ENCODE measurements around the gene ARHGEF16.

Gene ARHGEF16

DNA sequence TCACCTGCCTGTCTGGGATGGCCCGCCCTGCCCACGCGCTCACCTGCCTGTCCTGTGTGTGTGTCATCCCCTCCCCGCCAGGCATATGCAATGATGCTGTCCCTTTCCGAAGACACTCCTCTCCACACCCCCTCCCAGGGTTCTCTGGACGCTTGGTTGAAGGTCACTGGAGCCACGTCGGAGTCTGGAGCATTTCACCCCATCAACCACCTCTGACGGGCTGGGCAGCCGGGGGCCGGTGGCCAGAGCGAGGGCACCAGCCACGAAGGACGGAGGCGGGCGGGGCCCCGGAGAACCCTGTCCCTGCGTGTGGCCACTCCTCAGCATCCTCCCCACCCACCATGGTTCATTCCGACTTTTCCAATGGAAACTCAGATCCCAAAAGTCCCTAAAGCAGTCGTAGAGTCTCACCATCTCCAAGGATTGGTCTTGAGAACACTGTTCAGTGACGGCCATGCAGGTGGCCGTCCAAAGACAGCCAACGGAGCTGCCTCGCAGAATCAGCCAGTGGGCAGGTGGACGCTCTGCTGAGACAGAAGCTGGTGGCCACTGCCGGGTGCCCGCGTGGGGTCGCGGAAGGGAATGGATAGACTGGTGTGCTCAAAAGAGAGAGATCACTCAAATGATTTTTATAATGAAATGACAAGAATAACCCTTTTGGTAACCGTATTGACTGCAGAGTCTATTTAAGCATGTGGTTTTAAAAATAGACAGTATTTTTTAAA, 20.7 kb upstream of the ARHGEF16 start:
- DNase-seq: no peak
- in situ Hi-C loops (cut with HindIII; ENCODE audit: low pct_ligation_motif_present, low pct_unique_long_range_greater_than_20kb, low sequenced_read_pairs): no loop called here

DNA sequence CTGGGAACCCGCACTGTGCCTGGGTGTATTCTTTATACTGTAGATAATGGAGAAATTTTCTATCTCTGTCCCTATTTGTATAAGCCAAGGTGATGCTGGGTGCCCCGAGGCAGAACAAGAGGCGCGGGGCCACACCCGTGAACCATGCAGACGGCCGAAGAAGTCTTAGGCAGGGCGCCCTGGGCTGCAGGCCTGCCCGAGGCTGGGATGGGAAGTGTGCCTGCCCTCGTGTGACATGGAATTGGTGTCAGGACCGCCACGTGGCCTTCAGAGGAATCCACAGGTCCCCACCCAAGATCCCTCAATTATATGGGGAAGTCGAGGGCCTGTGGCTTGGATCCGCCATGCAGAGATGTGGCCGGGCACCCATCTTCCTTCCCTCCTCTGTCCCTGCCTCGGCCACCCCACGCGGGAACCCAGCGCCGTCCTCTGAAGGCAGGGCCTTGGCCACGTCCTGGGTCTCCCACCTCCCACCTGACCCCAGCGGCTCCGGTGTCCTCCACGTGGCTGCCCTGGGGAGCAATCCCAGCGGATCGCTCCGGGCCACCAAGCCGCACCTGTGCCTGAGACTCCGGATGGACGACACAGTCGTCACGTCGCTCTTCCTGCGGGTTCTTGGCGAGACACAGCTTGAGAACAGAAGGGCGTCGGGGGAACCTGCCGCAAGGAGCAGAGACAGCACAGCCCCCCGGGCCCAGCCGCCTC, 19.9 kb upstream of the ARHGEF16 start:
- in situ Hi-C loops (cut with HindIII; ENCODE audit: low pct_ligation_motif_present, low pct_unique_long_range_greater_than_20kb, low sequenced_read_pairs): no loop called here
- no peak for DNase-seq

DNA sequence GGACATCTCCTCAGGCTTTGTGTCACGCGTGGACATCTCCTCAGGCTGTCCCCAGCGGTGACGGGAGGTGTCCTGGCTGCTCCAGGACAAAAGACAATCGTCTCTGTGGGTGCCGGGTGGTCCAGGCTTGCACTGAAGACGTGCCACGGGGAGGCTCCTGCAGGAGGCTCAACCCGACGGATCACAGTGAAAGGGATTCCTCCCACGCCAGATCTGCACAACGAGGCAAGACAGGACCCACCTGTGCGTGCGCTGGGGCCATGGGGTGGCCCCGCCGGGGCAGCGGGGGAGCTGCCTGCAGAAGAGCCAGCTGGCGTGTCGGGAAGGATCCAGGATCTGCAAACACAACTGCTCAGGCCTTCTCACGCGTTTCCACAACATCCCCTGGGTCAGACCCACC, 18.8 kb upstream of the ARHGEF16 start:
- in situ Hi-C loops (cut with HindIII; ENCODE audit: low pct_ligation_motif_present, low pct_unique_long_range_greater_than_20kb, low sequenced_read_pairs): no loop called here

DNA sequence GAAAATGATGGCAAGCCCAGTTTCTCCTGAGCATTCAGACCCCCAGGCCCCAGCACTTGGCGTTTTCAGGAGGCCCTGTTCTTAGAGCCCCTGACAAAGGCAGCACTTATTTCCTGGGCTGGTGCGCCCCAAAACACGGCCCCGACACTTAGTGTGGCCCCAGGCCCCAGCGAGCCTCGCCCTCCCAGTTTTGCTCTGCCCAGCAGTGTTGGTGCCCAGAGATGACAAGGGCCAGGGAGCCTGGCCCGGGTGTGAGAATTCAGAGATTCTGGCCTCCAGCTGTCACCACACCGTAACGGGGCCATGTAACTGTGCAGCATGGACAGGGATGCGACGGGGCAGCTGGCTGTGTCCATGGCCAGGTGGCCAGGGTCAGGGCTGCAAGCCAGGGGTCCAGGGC, 18.0 kb upstream of the ARHGEF16 start:
- in situ Hi-C loops (cut with HindIII; ENCODE audit: low pct_ligation_motif_present, low pct_unique_long_range_greater_than_20kb, low sequenced_read_pairs): no loop called here
- no peak for DNase-seq

More for the DNA sequence above, 18.8 kb upstream of the ARHGEF16 start:
- no peak for DNase-seq

DNA sequence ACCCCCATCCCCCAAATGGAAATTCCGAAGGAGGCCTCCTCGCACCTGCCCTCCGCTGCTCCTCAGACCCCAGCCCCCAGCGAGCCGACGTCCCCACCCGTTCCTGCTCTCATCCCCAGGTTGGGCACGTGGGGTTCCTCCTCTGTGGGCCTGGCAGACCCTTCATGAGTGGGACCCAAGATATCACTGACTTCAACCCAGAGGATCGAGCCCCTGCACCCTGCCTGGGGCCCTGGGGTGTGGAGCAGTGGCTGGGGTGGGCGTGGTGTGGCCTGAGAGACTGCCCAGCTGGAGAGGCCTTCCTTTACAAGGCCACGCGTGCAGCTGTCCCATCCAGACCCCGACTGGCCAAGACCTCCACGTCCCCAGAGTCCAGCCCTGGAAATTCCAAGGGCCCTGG, 17.6 kb upstream of the ARHGEF16 start:
- DNase-seq: no peak
- in situ Hi-C loops (cut with HindIII; ENCODE audit: low pct_ligation_motif_present, low pct_unique_long_range_greater_than_20kb, low sequenced_read_pairs): no loop called here

DNA sequence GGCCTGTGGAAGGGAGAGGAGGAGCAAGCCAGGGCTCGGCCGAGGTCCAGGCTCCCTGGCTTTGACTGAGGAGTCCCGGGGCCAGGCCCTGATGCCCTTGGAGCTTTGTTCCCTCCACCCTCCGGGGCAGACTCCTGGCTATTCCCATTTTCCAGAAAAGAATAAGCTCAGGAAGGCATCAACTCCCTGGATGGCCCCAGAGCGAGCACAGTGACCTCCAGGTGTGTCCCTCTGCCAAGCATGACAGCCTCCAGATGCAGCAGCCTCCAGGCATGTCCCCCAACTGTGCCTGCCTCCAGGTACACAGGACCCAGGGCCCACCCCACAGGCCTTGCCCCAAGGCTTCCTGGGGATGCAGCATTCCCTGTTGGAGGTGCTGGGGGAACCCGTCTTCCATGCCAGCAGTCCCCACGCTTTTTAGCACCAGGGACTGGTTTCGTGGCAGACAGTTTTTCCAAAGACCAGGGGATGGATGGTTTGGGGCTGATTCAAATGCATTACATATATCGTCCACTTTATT, 15.7 kb upstream of the ARHGEF16 start:
- in situ Hi-C loops (cut with HindIII; ENCODE audit: low pct_ligation_motif_present, low pct_unique_long_range_greater_than_20kb, low sequenced_read_pairs): no loop called here
- DNase-seq: no peak

DNA sequence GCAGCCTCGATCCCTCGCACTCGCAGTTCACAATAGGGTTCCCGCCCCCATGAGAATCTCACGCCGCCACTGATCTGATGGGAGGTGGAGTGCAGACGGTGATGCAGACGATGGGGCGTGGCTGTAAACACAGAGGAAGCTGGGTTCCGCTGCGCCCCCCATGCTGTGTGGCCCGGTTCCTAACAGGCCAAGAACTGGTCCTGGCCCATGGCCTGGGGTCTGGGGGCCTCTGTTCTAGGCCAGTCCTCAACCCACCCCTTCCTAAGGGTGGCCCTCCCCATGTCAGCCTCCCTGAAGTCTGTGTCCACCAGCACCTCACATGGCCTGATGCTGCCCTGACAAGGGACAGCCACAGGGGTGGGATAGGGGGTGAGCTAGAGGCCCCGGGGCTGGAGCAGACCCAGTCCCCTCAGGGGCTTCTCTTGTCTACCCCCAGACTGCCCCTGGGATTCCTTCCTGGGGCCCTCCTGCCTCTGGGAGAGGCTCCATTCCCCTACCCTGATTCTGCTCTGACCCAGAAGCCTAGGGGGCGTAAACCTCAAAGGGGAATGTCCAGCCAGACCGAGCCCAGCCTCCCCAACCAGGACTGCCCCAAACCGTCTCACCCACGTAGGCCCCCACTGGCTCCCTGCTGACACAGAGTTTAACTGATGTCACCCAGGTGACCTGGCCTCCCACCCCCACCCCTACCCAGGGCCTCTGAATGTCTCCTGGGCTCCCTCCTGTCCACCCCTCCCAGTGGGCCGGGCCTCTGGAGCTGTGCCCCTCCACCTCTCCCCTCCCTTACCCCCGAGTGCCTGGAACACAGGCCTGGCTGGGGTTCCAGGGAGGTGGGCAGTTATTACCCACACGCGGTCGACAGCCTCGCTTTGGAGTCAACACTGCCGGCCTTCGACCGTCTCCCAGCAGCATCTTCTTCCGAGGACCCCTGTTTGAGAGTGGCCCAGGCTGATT, 14.8 kb upstream of the ARHGEF16 start:
- in situ Hi-C loops (cut with HindIII; ENCODE audit: low pct_ligation_motif_present, low pct_unique_long_range_greater_than_20kb, low sequenced_read_pairs): no loop called here
- DNase-seq: no peak

DNA sequence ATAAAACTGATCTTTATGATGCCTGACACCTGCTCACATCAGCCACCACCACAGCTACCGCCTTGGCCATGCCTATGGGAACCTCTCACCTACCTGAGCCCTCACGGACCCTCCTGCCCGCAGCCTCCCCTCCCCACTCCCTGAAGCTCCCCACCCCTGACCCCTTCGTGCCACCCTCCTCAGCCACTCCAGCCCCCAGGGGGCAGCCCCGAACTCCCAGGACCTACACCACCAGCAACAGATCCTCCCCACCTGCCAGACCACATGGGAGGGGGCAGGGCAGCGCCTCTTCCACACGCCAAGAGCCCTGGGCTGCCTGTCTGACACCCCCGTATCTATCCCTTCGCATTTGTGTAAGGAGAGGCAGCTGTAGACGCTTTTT, 14.2 kb upstream of the ARHGEF16 start:
- in situ Hi-C loops (cut with HindIII; ENCODE audit: low pct_ligation_motif_present, low pct_unique_long_range_greater_than_20kb, low sequenced_read_pairs): no loop called here
- DNase-seq: no peak

DNA sequence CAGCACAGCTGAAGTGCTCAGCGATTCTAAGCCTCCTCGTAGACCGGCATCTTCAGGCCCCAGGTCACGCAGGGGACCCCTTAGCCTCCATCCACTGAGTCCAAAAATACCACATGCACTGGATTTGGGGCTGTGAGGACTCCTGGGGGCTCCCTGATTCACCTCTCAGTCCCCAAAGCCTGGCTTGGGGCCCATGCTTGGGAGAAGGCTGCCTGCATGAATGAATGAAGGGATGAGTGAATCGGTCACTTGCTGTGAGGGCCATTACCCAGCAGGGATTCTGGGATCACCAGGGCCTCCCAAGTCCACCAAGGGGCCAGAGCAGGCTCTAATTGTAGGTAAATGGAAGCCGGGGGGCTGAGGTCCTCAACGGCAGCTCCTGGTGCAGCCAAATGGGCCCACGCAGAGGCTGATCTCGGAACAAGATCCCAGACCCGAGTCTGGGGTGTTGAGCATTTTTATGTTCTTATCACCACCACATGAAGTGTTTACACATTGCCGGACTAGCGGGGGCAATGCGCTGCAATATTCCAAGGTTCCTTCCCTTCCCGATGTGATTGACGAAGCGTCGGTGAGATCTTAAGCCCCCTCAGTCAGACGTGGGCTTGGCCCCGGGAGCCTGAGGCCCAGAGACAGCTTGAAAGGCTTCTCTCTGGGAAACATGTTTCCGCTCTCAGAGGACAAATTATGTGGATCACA, 13.6 kb upstream of the ARHGEF16 start:
- no peak for DNase-seq
- in situ Hi-C loops (cut with HindIII; ENCODE audit: low pct_ligation_motif_present, low pct_unique_long_range_greater_than_20kb, low sequenced_read_pairs): no loop called here

DNA sequence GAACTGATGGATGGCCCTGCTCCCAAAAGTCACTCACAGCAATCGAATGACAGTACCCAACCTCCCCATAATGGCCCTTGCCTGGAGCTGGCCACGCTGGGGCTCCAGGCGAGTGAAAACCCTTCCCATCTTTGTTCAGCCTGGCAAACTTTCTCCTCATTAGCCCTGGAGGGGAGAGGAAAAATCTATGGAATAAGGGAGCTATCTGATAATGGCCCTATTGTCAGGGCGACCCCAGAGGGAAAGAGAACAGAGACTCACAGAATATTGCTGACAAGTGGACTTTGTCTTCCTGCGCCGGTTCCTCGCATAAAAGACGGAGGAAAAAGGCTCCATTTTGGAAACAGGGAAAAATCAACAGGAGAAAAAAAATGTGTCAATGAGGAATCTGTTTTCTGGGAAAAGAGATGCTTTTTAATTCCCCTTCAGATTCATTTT, 13.0 kb upstream of the ARHGEF16 start:
- in situ Hi-C loops (cut with HindIII; ENCODE audit: low pct_ligation_motif_present, low pct_unique_long_range_greater_than_20kb, low sequenced_read_pairs): no loop called here
- no peak for DNase-seq

DNA sequence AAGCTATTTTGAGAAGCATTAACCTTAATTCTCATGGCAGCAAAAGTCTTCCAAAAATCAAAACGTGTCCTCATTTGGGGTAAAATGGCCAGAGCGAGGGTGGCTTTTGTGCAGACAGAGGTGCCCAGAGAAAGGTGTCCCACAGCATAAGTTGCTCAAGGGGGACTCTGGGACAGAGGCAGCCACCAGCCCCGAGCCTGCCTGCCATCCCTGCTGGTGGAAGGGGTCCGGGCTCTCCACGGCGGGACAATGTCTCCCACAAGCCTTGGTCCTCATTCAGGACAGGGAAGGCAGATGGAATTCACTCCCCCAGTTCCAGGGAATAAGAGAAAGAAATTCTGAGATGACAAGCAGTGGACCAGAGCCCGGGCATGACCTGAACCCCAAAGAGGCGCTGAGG, 12.6 kb upstream of the ARHGEF16 start:
- in situ Hi-C loops (cut with HindIII; ENCODE audit: low pct_ligation_motif_present, low pct_unique_long_range_greater_than_20kb, low sequenced_read_pairs): no loop called here
- no peak for DNase-seq

DNA sequence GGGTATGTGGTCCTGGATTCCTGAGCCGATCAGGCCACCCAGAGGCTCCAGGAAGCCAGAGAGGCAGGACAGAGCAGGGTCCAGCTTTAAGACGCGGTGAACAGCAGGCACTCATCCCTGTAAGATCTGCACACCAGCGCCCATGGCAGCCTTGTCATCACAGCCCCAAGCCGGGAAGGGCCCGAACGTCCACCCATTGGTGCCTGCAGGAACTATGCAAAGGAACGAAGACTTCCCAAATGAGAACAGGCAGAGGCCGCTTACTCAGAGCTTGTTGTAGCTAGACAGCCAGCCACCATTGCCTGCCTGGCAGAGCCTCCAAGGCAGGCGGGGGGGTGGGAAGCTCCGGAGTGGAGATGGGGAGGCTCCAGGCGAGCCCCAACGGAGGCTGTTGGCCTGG, 12.1 kb upstream of the ARHGEF16 start:
- in situ Hi-C loops (cut with HindIII; ENCODE audit: low pct_ligation_motif_present, low pct_unique_long_range_greater_than_20kb, low sequenced_read_pairs): no loop called here
- no peak for DNase-seq

DNA sequence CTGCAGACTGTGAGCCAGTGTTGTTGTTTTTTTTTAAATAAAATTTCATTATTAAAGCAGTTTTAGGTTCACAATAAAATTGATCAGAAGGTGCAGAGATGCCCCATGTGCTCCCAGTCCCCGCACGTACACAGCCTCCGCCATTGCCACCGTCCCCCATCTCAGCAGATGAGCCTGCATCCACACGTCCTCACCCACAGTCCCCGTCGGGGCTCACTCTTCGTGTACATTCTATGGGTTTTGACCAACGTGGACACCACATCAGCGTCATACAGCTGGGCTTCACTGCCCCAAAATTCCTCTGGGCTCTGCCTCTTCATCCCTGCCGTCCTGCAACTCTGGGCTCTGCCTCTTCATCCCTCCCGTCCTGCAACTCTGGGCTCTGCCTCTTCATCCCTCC, 11.6 kb upstream of the ARHGEF16 start:
- DNase-seq: no peak
- in situ Hi-C loops (cut with HindIII; ENCODE audit: low pct_ligation_motif_present, low pct_unique_long_range_greater_than_20kb, low sequenced_read_pairs): no loop called here

DNA sequence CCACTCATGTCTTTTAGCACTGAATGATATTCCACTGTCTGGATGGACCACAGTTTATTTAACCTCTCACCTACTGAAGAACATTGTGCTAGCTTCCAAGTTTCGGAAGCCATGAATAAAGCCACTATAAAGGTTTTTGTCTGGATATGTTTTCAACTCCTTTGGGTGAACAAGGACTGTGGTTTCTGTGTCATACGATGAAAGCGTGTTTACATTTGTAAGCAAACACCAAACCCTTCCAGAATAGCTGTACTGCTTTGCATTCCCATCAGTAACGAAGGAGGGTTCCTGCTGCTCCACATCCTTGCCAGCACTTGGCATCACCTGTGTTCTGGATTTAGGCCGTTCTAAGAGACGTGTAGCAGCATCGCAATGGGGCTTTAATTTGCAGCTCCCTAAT, 10.7 kb upstream of the ARHGEF16 start:
- in situ Hi-C loops (cut with HindIII; ENCODE audit: low pct_ligation_motif_present, low pct_unique_long_range_greater_than_20kb, low sequenced_read_pairs): no loop called here
- DNase-seq: no peak

DNA sequence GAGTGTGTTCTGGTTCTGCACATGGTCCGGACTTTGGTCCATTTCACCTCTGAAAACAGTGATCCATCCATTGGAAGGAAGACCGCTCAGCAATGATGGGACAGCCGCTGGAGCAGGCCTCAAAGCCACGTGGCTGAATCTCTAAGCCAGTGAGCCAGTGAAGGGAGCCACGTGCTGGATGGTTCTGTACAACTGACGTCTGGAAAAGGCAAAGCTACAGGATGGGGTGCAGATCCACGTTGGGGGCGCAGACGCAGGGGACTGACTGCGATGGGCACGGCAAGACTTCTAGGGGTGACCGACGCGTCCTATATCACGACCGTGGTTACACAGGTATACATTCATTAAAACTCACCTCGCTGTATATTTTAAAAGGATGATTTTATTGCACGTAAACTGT, 10.2 kb upstream of the ARHGEF16 start:
- in situ Hi-C loops (cut with HindIII; ENCODE audit: low pct_ligation_motif_present, low pct_unique_long_range_greater_than_20kb, low sequenced_read_pairs): no loop called here
- no peak for DNase-seq

DNA sequence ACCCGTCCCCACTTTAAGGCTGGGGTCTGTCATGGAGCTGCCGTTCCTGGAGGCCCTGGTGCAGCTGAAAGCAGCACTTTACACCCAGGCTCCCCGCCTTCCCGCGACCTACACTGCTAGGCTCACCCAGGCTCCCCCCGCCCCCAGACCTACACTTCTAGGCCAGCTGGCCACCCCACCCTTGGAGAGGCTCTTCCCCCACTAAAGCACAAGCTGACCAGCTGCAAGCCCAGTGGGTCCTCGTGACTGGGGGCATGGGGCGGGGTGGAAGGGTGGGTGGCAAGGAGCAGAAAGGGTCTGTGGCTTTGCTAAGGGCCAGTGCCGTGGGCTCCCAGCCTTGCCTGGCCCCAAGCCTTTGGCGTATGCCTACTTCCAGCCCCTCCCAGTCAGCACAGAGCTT, 9.7 kb upstream of the ARHGEF16 start:
- DNase-seq: no peak
- in situ Hi-C loops (cut with HindIII; ENCODE audit: low pct_ligation_motif_present, low pct_unique_long_range_greater_than_20kb, low sequenced_read_pairs): no loop called here

DNA sequence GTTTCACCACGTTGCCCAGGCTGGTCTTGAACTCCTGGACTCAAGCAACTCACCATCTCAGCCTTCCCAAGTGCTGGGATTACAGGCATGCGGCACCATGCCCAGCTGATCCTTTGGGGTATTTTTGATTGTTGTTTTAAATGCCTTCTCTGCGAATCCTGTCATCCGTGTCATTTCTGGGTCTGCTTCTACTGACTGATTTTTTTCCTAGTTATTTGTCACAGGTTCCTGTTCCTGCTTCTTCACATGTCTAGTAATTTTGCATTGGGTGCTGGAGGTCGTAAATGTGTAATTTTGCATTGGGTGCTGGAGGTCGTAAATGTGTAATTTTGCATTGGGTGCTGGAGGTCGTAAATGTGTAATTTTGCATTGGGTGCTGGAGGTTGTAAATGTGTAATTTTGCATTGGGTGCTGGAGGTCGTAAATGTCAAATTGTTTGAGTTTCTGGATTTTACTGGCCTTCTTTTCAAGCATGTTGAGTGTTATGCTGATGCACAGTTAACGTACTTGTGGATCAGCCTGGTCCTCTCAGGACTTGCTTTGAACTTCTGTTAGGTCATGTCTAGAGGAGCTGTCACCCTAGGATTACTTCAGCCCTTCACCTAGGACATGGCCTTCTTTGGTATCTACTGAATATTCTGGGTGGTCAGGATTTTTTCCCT, 4.1 kb upstream of the ARHGEF16 start:
- DNase-seq: no peak
- in situ Hi-C loops (cut with HindIII; ENCODE audit: low pct_ligation_motif_present, low pct_unique_long_range_greater_than_20kb, low sequenced_read_pairs): no loop called here

DNA sequence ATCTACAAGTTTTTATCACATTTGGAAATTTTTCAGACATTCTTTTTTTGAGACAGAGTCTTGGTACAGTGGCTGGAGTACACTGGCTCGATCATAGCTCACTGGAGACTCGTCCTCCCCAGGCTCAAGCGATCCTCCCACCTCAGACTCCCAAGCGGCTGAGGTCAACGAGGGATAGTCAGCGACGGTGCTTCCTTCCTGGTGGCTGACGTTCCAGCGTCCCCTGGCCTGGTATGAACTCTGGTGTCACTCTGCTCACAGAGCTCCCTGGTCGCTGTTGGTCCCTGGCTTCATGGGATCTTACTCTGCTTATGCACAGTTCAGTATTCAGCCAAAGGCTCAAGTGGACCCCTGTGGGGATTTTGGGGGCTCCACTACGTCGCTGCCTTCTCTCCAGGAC, 3.5 kb upstream of the ARHGEF16 start:
- in situ Hi-C loops (cut with HindIII; ENCODE audit: low pct_ligation_motif_present, low pct_unique_long_range_greater_than_20kb, low sequenced_read_pairs): no loop called here

More for the DNA sequence above, 3.5 kb upstream of the ARHGEF16 start:
- no peak for DNase-seq
